SK-N-SH treated with all-trans-retinoic acid at 6 μM for 48 hours (cell line): ENCODE measurements around the gene SLC6A18.

ENCODE experiments used
- ARNTL ChIP-seq: fragments of 450-650 bp; formaldehyde crosslinking; IDR thresholded peaks from 2 replicates; pipeline ENCODE4 v1.5.0; 2020; ENCODE audit warnings: low read depth, mild to moderate bottlenecking, moderate library complexity, borderline replicate concordance
- BACH2 ChIP-seq: fragments of 250-450 bp; sonication (Bioruptor Pico); IDR thresholded peaks from 2 replicates; pipeline ENCODE4 v1.9.0; 2021; ENCODE audit warnings: mild to moderate bottlenecking, borderline replicate concordance
- CREB5 ChIP-seq: fragments of 250-450 bp; sonication (Bioruptor Pico); IDR thresholded peaks from 2 replicates; pipeline ENCODE4 v1.5.1; 2020; ENCODE audit warnings: low read depth, mild to moderate bottlenecking, moderate library complexity
- CSDC2 ChIP-seq: fragments of 250-450 bp; sonication (Bioruptor Pico); IDR thresholded peaks from 2 replicates; pipeline ENCODE4 v1.5.0; 2020; ENCODE audit warnings: mild to moderate bottlenecking, moderate library complexity
- OSR1 ChIP-seq: fragments of 250-450 bp; sonication (Bioruptor Pico); IDR thresholded peaks from 2 replicates; pipeline ENCODE4 v1.8.0; 2022; ENCODE audit warnings: moderate library complexity, mild to moderate bottlenecking, inconsistent platforms
- PPARA ChIP-seq: fragments of 250-450 bp; sonication (Bioruptor Pico); IDR thresholded peaks from 2 replicates; pipeline ENCODE4 v1.5.0; 2020; ENCODE audit warnings: mild to moderate bottlenecking, borderline replicate concordance
- RARB ChIP-seq: fragments of 250-450 bp; sonication (Bioruptor Pico); IDR thresholded peaks from 2 replicates; pipeline ENCODE4 v1.8.0; 2021; ENCODE audit warnings: mild to moderate bottlenecking, moderate library complexity
- TCF4 ChIP-seq: fragments of 250-450 bp; sonication (Bioruptor Pico); IDR thresholded peaks from 2 replicates; pipeline ENCODE4 v1.8.0; 2021; ENCODE audit warnings: mild to moderate bottlenecking, moderate library complexity, borderline replicate concordance
- ZC3H10 ChIP-seq: fragments of 250-450 bp; sonication (Bioruptor Pico); IDR thresholded peaks from 2 replicates; pipeline ENCODE4 v1.5.1; 2021; ENCODE audit warnings: mild to moderate bottlenecking, moderate library complexity
- ZFP3 ChIP-seq: fragments of 250-450 bp; sonication (Bioruptor Pico); IDR thresholded peaks from 2 replicates; pipeline ENCODE4 v1.5.0; 2020; ENCODE audit warnings: mild to moderate bottlenecking, moderate library complexity
- ZFP30 ChIP-seq: fragments of 450-650 bp; formaldehyde crosslinking; IDR thresholded peaks from 2 replicates; pipeline ENCODE4 v1.5.0; 2022; ENCODE audit warnings: mild to moderate bottlenecking, moderate library complexity
- ZNF565 ChIP-seq: fragments of 450-650 bp; formaldehyde crosslinking; conservative IDR thresholded peaks from 2 replicates; pipeline ENCODE4 v1.5.0; 2020; ENCODE audit warnings: low read depth, mild to moderate bottlenecking, moderate library complexity
- ZNF70 ChIP-seq: fragments of 450-650 bp; formaldehyde crosslinking; IDR thresholded peaks from 2 replicates; pipeline ENCODE4 v1.5.0; 2020; ENCODE audit warnings: mild to moderate bottlenecking, moderate library complexity
- TF ChIP-seq, protein P1 (sequence below): fragments of 250-450 bp; sonication (Bioruptor Pico); IDR thresholded peaks from 2 replicates; pipeline ENCODE4 v1.8.0; 2020; ENCODE audit warnings: mild to moderate bottlenecking, moderate library complexity, borderline replicate concordance

DNA sequence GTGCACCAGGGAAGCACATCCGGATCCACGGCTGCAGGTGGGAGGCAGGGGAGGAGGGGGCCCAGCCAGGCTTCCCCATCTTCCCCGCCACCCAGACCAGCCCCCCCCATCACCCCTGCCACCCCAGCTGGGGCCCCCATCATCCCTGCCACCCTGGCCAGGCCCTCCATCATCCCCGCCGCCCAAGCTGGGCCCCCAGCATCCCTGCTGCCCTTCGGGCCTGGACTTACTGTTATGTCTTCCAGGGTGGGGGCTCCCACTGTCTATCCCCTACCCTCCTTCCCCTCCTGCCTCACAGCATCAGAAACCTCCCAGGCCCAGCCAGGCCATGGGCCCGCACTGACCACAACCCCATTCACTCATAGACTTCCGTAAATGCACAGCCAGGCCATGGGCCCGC lies 27.5 kb downstream of the SLC6A18 start:
- TF ChIP-seq OSR1 (CRISPR knock-in tag): no peak
- no peak for TF ChIP-seq ZFP30 (CRISPR knock-in tag)
- TF ChIP-seq ARNTL (CRISPR knock-in tag): no peak
- TF ChIP-seq PPARA (CRISPR knock-in tag): no peak
- no peak for TF ChIP-seq CREB5 (CRISPR knock-in tag)
- TF ChIP-seq, protein P1, sequence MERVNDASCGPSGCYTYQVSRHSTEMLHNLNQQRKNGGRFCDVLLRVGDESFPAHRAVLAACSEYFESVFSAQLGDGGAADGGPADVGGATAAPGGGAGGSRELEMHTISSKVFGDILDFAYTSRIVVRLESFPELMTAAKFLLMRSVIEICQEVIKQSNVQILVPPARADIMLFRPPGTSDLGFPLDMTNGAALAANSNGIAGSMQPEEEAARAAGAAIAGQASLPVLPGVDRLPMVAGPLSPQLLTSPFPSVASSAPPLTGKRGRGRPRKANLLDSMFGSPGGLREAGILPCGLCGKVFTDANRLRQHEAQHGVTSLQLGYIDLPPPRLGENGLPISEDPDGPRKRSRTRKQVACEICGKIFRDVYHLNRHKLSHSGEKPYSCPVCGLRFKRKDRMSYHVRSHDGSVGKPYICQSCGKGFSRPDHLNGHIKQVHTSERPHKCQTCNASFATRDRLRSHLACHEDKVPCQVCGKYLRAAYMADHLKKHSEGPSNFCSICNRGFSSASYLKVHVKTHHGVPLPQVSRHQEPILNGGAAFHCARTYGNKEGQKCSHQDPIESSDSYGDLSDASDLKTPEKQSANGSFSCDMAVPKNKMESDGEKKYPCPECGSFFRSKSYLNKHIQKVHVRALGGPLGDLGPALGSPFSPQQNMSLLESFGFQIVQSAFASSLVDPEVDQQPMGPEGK (CRISPR knock-in tag): no peak
- TF ChIP-seq ZC3H10 (CRISPR knock-in tag): no peak
- no peak for TF ChIP-seq CSDC2
- no peak for TF ChIP-seq RARB (CRISPR knock-in tag)
- no peak for TF ChIP-seq TCF4 (CRISPR knock-in tag)
- TF ChIP-seq ZFP3 (CRISPR knock-in tag): no peak
- TF ChIP-seq ZNF565 (CRISPR knock-in tag): no peak
- no peak for TF ChIP-seq BACH2
- TF ChIP-seq ZNF70 (CRISPR knock-in tag): no peak
